ENCODE results near the gene ARL2BP.
"Not testable (repeated sequence)": the region's sequence is repeated elsewhere in the genome, so short reads cannot be mapped to it uniquely, and the experiment has no call there.

ARL2BP gene

GRCh38 chr16:57265850-57266530, 20.9 kb downstream of the ARL2BP start:
- in situ Hi-C loops (cut with HindIII; ENCODE audit: low sequenced_read_pairs): no loop called here
- TF ChIP-seq, protein P1, sequence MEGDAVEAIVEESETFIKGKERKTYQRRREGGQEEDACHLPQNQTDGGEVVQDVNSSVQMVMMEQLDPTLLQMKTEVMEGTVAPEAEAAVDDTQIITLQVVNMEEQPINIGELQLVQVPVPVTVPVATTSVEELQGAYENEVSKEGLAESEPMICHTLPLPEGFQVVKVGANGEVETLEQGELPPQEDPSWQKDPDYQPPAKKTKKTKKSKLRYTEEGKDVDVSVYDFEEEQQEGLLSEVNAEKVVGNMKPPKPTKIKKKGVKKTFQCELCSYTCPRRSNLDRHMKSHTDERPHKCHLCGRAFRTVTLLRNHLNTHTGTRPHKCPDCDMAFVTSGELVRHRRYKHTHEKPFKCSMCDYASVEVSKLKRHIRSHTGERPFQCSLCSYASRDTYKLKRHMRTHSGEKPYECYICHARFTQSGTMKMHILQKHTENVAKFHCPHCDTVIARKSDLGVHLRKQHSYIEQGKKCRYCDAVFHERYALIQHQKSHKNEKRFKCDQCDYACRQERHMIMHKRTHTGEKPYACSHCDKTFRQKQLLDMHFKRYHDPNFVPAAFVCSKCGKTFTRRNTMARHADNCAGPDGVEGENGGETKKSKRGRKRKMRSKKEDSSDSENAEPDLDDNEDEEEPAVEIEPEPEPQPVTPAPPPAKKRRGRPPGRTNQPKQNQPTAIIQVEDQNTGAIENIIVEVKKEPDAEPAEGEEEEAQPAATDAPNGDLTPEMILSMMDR (IDR thresholded peaks at IDR 0.05; ENCODE audit: low read depth, low read length, missing control alignments): no peak
- peak; percentile 26 for DNase-seq (ENCODE audit: low read depth)
- H3K4me3 ChIP-seq (ENCODE audit: low read depth, low read length): no peak overlapping the region

GRCh38 chr16:57266531-57267260, 21.6 kb downstream of the ARL2BP start:
- no peak overlapping the region for H3K4me3 ChIP-seq (ENCODE audit: low read depth, low read length)
- TF ChIP-seq, protein P1 (IDR thresholded peaks at IDR 0.05; ENCODE audit: low read depth, low read length, missing control alignments): no peak
- no peak for DNase-seq (ENCODE audit: low read depth)
- in situ Hi-C loops (cut with HindIII; ENCODE audit: low sequenced_read_pairs): no loop called here

DNA sequence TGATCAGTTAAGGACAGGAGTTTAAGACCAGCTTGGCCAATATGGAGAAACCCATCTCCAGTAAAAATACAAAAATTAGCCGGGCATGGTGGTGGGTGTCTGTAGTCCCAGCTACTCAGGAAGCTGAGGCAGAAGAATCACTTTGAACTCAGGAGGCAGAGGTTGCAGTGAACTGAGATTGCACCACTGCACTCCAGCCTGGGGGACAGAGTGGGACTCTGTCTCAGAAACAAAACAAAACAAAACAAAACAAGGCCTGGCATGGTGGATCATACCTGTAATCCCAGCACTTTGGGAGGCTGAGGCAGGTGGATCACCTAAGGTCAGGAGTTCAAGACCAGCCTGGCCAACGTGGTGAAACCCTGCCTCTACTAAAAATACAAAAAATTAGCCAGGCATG, 22.3 kb downstream of the ARL2BP start:
- H3K4me3 ChIP-seq (ENCODE audit: low read depth, low read length); in situ Hi-C loops (cut with HindIII; ENCODE audit: low sequenced_read_pairs); DNase-seq (ENCODE audit: low read depth): not testable (repeated sequence)

- in situ Hi-C loops (cut with HindIII; ENCODE audit: low sequenced_read_pairs): no loop called here
- DNase-seq (ENCODE audit: low read depth): no peak
- TF ChIP-seq, protein P1 (IDR thresholded peaks at IDR 0.05; ENCODE audit: low read depth, low read length, missing control alignments): no peak
- no peak overlapping the region for H3K4me3 ChIP-seq (ENCODE audit: low read depth, low read length)
These were observed 24.0 kb downstream of the ARL2BP start for GRCh38 chr16:57268804-57269800.

DNA sequence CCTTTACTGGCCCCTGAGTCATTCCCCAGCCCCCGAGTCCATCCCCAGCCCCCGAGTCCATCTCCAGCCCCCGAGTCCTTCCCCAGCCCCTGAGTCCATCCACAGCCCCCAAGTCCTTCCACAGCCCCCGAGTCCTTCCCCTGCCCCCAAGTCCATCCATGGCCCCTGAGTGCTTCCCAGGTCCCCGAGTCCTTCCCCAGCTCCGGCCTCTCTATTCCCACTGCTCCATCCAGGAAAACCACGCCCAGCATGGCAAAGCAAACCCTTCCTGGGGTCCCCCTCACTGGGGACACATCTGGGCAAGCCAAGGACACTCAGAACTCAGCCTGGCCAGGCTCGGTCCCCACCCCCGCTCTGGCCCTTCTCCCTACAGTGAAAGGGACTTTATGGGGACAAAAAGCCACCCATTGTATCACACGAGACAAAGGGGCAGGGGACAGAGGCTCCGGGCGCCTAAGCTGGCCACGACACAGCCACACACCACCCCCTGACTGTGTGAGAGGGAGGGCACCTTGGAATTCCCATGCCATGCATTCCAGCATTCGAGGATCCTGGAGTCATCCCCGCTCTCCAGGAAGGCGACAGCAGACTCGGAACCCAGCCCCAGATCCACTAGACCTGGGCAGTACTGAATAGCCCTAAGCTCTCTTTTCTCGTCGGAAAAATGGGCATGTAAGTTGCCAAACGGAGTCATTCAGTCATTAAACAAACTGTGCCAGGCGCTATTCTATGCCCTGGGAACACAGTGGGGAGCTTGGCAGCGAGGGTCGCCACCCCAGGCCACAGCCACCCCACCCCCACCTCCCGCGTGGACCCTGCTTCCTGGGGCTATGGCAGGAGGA, 25.4 kb downstream of the ARL2BP start:
- TF ChIP-seq, protein P1 (IDR thresholded peaks at IDR 0.05; ENCODE audit: low read depth, low read length, missing control alignments): no peak
- in situ Hi-C loops (cut with HindIII; ENCODE audit: low sequenced_read_pairs): no loop called here
- DNase-seq (ENCODE audit: low read depth): no peak
- no peak overlapping the region for H3K4me3 ChIP-seq (ENCODE audit: low read depth, low read length)

DNA sequence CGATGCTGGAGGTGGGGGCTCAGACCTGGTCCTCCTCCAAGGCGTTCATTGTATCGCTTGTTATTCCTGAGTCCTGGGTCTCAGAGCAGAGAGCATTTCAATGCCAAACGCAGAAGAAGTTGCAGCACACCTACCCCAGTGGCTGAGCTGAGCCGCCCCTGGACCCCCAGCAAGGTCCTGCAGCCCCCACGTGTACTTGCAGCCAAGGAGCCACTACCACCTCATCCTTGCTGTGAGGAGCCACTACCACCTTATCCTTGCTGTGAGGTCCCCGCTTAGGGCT, 25.9 kb downstream of the ARL2BP start:
- in situ Hi-C loops (cut with HindIII; ENCODE audit: low sequenced_read_pairs): no loop called here
- TF ChIP-seq, protein P1 (IDR thresholded peaks at IDR 0.05; ENCODE audit: low read depth, low read length, missing control alignments): no peak
- DNase-seq (ENCODE audit: low read depth): no peak
- H3K4me3 ChIP-seq (ENCODE audit: low read depth, low read length): no peak overlapping the region
